ENCODE measurements around the gene TMEM132D. TPM values are rescaled to one million over a fixed set of nuclear protein-coding genes. Genes with fewer than 3 reads are reported as not detected.

The TMEM132D gene
- total and polyA plus RNA-seq, 2 donors (not counting 3 experiments of a cell fraction or from before 2014, with no cell fraction given): not detected

- H3K9me3 ChIP-seq (replicated peaks; ENCODE audit: control insufficient read depth, insufficient read depth, low read length): peaks cover 8% of the 10 kb centered on the region
- no peak overlapping the region for H3K9ac ChIP-seq (replicated peaks; ENCODE audit: extremely low read depth, insufficient read depth, low read length)
- H2AFZ ChIP-seq (ENCODE audit: low read depth, low read length): no peak overlapping the region
- POLR2A ChIA-PET: no interaction called here
- no TSS peak for BruUV-seq (replicated peaks)
- intact Hi-C loops (cut with micrococcal nuclease): no loop called here
- TF ChIP-seq POLR2AphosphoS5 (IDR thresholded peaks at IDR 0.05; ENCODE audit: insufficient read depth, low read depth, low read length) (no peak), FOS (IDR thresholded peaks at IDR 0.05; ENCODE audit: borderline replicate concordance, insufficient read depth, low read length) (no peak), JUN (IDR thresholded peaks at IDR 0.05; ENCODE audit: borderline replicate concordance, insufficient read depth, insufficient read length, low read depth) (no peak)
- TF ChIP-seq, protein P1, sequence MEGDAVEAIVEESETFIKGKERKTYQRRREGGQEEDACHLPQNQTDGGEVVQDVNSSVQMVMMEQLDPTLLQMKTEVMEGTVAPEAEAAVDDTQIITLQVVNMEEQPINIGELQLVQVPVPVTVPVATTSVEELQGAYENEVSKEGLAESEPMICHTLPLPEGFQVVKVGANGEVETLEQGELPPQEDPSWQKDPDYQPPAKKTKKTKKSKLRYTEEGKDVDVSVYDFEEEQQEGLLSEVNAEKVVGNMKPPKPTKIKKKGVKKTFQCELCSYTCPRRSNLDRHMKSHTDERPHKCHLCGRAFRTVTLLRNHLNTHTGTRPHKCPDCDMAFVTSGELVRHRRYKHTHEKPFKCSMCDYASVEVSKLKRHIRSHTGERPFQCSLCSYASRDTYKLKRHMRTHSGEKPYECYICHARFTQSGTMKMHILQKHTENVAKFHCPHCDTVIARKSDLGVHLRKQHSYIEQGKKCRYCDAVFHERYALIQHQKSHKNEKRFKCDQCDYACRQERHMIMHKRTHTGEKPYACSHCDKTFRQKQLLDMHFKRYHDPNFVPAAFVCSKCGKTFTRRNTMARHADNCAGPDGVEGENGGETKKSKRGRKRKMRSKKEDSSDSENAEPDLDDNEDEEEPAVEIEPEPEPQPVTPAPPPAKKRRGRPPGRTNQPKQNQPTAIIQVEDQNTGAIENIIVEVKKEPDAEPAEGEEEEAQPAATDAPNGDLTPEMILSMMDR (IDR thresholded peaks at IDR 0.05; ENCODE audit: extremely low read depth in 1 of 2, insufficient read depth in 1 of 2, low read depth in 1 of 2, low read length in 2 of 2): no peak
- no peaks in the 10 kb centered on the region for H3K27me3 ChIP-seq (ENCODE audit: control insufficient read depth in 2 of 2, insufficient read depth in 2 of 2, low read length in 2 of 2)
- no peak overlapping the region for H3K27ac ChIP-seq (ENCODE audit: insufficient read depth, low read depth, low read length)
- H3K4me1 ChIP-seq (ENCODE audit: control insufficient read depth, extremely low read depth, insufficient read depth, low read length): no peaks in the 10 kb centered on the region
- CTCF ChIA-PET: no interaction called here
- no peaks in the 10 kb centered on the region for H3K36me3 ChIP-seq (ENCODE audit: control insufficient read depth in 2 of 2, extremely low read depth in 1 of 2, insufficient read depth in 2 of 2, low read length in 2 of 2)
- no peak for FAIRE-seq
- no peaks in the 10 kb centered on the region for H4K20me1 ChIP-seq (replicated peaks; ENCODE audit: control insufficient read depth, extremely low read depth, insufficient read depth, low read length)
- H3K4me3 ChIP-seq (replicated peaks in 1 of 3; ENCODE audit: insufficient read depth in 1 of 3, low read depth in 1 of 3, low read length in 3 of 3): no peak overlapping the region
- H3K79me2 ChIP-seq (ENCODE audit: control insufficient read depth, insufficient read depth, low read length): no peaks in the 10 kb centered on the region
- H3K4me2 ChIP-seq (ENCODE audit: insufficient read depth, low read length): no peak overlapping the region
- H3K9me1 ChIP-seq (replicated peaks; ENCODE audit: control insufficient read depth, extremely low read depth, insufficient read depth, low read length): no peaks in the 10 kb centered on the region
- dilution Hi-C loops (cut with MboI; ENCODE audit: extremely low pct_ligation_motif_present, low sequenced_read_pairs): no loop called here
- no peak for DNase-seq (ENCODE audit: low read depth, low spot score)
These were observed 273.9 kb downstream of the TMEM132D start for GRCh38 chr12:129629901-129630300.

DNA sequence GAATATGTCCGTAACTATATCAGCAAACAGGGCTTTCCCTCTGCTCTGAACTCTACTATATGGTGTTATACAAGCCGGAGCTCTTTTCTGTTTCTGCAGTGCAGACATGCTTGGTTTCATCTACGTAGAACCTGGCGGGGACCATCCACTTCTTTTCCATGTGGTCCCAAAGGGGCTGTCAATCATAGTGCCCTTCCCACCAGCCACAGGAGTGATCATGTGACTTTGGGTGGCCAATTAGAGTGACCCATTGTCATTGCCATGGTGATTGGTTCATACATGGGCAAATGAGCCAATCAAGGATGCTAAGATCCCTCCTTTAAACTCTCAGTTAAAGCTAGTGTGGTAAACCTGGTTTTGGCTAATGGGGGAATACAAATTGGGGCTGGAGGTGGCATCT is 281.3 kb downstream of the TMEM132D start:
- no peaks in the 10 kb centered on the region for H4K20me1 ChIP-seq (replicated peaks; ENCODE audit: control insufficient read depth, extremely low read depth, insufficient read depth, low read length)
- no peaks in the 10 kb centered on the region for H3K4me1 ChIP-seq (ENCODE audit: control insufficient read depth, extremely low read depth, insufficient read depth, low read length)
- H2AFZ ChIP-seq (ENCODE audit: low read depth, low read length): no peak overlapping the region
- H3K27me3 ChIP-seq (ENCODE audit: control insufficient read depth in 2 of 2, insufficient read depth in 2 of 2, low read length in 2 of 2): no peaks in the 10 kb centered on the region
- ChIA-PET CTCF (no interaction called here), POLR2A (no interaction called here)
- DNase-seq (ENCODE audit: low read depth, low spot score) (no peak), FAIRE-seq (no peak)
- dilution Hi-C loops (cut with MboI; ENCODE audit: extremely low pct_ligation_motif_present, low sequenced_read_pairs) (no loop called here), intact Hi-C loops (cut with micrococcal nuclease) (no loop called here)
- H3K4me2 ChIP-seq (ENCODE audit: insufficient read depth, low read length): no peak overlapping the region
- TF ChIP-seq FOS (IDR thresholded peaks at IDR 0.05; ENCODE audit: borderline replicate concordance, insufficient read depth, low read length): no peak
- no peak for TF ChIP-seq POLR2AphosphoS5 (IDR thresholded peaks at IDR 0.05; ENCODE audit: insufficient read depth, low read depth, low read length)
- no peak for TF ChIP-seq MAX (IDR thresholded peaks at IDR 0.05; ENCODE audit: insufficient read depth, insufficient read length)
- no peak for TF ChIP-seq GATA2 (IDR thresholded peaks at IDR 0.05; ENCODE audit: insufficient read depth, insufficient read length, low read depth, low read length)
- TF ChIP-seq, protein P1 (IDR thresholded peaks at IDR 0.05; ENCODE audit: extremely low read depth in 1 of 2, insufficient read depth in 1 of 2, low read depth in 1 of 2, low read length in 2 of 2): no peak
- no peak for TF ChIP-seq POLR2A (IDR thresholded peaks at IDR 0.05; ENCODE audit: low read depth, low read length)
- no peak for TF ChIP-seq EZH2 (IDR thresholded peaks at IDR 0.05; ENCODE audit: borderline replicate concordance, low read depth, low read length, severe bottlenecking)
- no peak for TF ChIP-seq MYC (IDR thresholded peaks at IDR 0.05; ENCODE audit: low read depth, low read length)
- no peak for TF ChIP-seq JUN (IDR thresholded peaks at IDR 0.05; ENCODE audit: borderline replicate concordance, insufficient read depth, insufficient read length, low read depth)
- no peaks in the 10 kb centered on the region for H3K9me1 ChIP-seq (replicated peaks; ENCODE audit: control insufficient read depth, extremely low read depth, insufficient read depth, low read length)
- no peak overlapping the region for H3K4me3 ChIP-seq (replicated peaks in 1 of 3; ENCODE audit: insufficient read depth in 1 of 3, low read depth in 1 of 3, low read length in 3 of 3)
- no TSS peak for BruUV-seq (replicated peaks)
- no peak overlapping the region for H3K9ac ChIP-seq (replicated peaks; ENCODE audit: extremely low read depth, insufficient read depth, low read length)
- no peak overlapping the region for H3K27ac ChIP-seq (ENCODE audit: insufficient read depth, low read depth, low read length)
- H3K36me3 ChIP-seq (ENCODE audit: control insufficient read depth in 2 of 2, extremely low read depth in 1 of 2, insufficient read depth in 2 of 2, low read length in 2 of 2): no peaks in the 10 kb centered on the region
- H3K9me3 ChIP-seq (replicated peaks; ENCODE audit: control insufficient read depth, insufficient read depth, low read length): peaks cover 14% of the 10 kb centered on the region
- no peaks in the 10 kb centered on the region for H3K79me2 ChIP-seq (ENCODE audit: control insufficient read depth, insufficient read depth, low read length)
